G401.6 (cell line): ENCODE results near the gene RRAGD.

ENCODE experiments used
- FAIRE-seq: peaks from 2 replicates; lab custom pipeline; 2012; peaks lifted over from hg19 to GRCh38; lab: Jason Lieb, UNC

Gene RRAGD

GRCh38 chr6:89375427-89376267 is 36.4 kb downstream of the RRAGD start:
- FAIRE-seq, result no peak

- FAIRE-seq, result no peak
Measured at GRCh38 chr6:89372506-89372901, 39.6 kb downstream of the RRAGD start.

DNA sequence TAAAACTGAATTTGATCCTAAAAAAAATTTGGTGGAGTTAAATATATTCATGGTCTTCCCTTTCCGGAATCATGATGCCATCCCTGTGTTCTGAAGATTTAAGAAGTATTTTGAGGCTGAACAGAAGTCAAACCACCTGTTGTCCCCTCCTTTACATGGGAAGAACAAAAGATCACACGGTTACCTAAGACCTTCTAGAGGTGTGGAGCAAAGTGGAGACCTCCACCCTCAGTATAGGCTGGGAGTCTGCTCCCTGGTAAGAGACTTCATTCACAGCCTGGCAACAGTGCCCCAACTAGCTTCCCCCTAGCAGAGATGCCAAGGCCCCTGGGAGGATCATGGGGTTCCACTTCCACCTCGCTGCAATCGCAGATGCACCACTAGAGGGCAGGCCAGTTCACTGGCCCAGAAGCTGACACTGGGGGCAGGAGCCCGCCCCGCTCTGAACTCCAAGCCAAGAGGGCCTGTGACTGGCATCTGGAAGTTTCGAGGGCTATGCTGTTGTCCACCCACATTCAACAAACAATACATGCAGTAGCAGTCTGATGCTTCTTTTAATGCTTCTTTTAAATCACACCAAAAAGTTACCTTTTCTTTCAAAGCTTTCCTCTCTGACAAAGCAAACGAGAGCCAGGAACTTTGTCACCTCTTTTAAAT is 40.1 kb downstream of the RRAGD start:
- peak; percentile 66 for FAIRE-seq

DNA sequence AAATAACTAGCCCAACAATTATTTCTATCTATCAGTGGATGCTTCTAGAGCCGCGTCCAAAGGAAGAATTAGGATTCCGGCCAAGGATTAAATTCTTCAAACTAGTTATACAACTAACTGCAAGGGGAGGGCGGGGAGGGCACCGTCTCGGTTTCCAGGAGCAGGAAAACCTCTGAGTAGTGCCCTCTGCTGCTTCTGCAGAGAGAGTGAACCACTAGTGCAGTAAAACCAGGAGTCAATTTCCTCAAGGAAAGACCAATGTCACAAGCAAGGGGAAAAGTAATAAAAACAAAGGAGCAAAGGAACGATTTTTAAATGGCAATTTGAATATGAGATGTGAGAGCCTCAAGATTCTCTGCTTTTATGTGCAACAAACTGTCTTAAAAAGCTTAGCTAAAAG is 43.1 kb downstream of the RRAGD start:
- no peak for FAIRE-seq

DNA sequence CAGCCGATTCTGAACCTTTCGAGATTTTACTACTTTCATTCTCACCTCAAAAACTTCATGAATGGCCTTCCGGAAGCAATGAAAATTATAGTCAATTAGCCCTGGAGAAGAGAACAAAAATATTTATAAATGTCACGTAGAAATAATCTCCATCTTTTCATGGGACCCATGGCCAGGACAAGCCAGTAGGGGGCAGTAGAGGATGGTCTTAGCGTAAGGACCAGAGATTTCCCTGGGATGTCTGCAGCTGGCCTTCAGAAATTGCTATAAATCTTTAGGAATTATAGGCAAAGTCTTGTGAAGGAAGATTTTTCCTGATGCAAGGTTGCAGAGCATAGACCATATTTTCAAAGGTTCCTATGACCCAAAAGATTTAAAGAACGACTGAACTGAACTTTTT is 44.0 kb downstream of the RRAGD start:
- peak; percentile 91 for FAIRE-seq

DNA sequence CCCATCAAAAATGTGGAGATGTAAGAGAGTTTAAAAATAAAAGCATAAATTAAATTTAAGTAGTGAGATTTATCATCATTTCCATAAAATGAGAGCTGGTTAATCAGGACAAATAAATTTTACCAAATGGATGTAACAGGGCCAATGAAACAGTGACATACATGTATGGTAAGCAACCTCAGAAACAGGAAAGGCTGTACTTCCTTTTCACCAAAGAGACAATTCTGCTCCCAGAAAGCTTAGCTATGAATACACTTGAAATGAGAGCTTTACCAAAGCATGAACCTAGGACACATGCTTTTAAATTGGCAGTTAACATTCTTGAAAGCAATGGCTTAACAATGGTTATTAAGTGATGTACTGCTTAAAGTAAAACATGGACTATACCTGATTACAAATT is 47.5 kb downstream of the RRAGD start:
- FAIRE-seq, result no peak

GRCh38 chr6:89361171-89361570 is 50.9 kb downstream of the RRAGD start:
- FAIRE-seq, result peak; percentile 54

- peak; percentile 15 for FAIRE-seq
Measured at GRCh38 chr6:89360415-89360999, 51.6 kb downstream of the RRAGD start.

DNA sequence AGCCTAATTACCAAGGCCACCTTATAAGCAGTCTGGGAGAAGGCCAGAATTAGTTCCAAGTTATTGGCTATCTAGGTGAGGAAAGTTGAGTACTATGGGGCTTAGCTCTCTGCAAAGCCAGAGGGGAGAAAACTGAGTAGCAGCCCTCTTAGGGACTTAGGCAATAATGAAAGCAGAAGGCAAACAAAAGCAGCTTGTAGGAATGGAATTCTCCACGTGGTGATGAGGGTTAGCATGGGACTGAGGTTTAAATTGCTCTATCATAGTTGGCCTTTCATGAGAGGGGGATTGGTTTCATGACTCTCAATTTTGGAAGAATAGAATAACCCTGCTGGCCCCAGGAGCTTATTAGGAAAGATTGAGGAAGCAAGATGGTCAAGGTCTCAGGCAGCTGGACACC is 52.5 kb downstream of the RRAGD start:
- no peak for FAIRE-seq

DNA sequence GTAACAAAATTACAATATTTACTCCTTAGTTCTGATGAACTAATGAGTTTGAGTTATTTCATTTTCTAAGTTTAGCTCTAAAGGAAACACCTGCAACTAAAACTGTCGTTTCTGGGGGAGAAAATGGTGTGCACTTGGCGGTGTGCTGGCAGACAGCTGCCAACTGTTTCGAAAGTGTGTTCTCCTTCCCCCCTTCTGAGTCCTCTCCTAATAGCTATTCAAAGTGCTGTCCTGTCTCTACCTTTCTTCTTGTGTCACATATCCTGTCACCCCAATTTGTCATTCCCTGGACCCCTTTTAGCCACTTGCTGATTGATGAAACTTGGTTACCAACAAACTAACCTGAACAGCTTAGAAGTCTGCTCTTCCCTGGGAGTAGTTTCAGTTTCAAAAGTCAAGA is 54.7 kb downstream of the RRAGD start:
- no peak for FAIRE-seq

DNA sequence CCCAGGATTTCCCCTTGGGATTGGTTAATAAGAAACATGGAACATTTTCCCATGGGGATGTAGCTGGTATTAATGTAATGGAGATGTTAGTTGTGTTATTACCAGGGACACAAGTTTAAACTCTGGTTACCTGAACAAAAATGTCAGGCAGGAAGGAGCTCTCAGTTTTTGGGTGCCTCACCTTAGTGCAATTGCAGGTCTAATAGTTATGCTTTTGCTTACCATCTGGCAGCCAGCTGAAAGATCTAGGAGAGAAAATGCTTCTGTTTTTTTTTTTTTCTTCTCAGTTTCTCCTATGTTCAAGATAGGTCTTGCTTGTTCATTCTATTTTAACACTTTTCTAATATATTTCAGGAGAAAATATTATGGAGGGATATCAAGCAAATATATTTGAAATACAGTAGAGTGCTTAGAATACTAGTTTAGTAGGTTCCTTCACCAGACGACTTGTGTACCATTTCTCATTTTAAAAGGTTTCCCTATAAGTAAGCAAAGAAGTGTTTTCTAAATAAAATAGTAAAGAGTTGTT is 55.4 kb downstream of the RRAGD start:
- FAIRE-seq, result no peak

DNA sequence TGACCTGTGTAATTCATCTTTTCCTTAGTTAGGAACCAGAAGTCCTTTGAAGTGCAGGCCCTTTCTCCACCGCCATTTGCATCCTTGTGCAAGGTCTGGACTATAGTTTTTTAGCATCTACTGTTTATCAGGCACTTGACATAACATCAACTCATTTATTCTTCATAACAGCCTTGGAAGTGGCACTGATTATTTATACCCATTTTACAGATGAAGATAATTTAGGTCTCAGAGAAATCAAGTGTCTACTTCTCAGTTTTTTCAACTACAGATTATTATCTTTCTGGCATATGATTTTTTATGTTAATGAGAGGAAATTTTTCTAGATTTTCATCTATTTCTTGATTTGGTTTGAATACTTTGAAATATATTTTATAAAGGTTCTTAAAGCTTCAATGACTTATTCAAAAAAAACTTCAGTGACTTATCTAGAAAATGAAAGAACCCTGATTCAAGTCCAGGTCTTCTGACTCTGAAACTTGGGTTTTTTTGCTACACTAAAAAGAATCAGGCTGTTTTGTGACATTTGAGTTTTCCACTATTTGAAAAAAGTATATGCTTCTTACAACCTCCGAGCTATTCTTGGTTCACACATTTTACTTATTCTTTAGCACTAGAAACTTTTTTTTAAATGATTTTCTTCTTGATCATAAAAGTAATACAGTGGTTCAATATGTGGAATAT is 56.4 kb downstream of the RRAGD start:
- no peak for FAIRE-seq

DNA sequence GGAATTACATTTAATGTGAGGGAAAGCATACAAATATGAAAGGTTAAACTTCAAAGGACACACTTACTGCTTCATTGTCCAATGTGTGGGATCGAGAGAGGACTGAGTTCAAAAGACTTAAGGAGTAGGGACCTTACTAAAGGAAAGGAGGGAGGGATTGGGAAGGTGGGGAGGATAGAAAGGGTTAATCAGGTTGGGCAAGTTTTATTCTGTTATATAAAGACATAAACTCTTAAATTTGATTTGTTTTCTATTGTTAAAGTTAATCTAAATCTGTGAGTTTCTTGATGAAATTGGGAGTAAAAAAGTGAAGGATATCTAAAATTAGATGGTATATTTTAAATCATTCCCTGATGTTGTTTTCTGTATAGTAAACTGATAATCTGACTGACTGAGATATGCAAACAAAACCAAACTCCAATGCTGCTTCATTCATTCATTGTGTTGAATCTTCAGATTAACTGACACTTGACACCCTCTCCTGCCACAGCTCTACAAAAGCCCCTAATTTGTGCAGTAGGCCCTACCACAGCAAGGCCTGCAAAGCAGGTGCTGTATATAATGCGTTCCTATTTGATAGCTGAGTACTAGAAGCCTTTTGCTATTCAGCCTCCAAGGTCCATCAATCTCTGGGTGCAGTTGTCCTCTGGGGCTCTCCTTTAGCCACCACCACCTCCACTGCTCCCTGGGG is 58.2 kb downstream of the RRAGD start:
- FAIRE-seq, result no peak

DNA sequence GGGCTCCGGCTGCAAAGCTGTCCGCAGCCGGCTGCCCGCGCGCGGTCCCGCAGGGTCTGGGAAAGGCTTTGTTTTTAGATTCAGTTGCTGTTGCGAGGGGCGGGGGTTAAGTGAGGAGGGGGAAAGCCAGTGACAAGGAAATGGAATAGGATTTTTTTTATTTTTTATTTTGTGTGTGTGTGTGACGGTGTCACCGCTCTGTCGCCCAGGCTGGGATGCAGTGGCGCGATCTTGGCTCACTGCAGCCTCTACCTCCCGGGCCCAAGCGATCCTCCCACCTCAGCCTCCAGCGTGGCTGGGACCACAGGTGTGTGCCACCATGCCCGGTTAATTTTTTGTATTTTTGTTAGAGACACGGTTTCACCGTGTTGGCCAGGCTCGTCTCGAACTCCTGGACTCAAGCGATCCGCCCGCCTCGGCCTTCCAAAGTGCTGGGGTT is 58.9 kb downstream of the RRAGD start:
- no peak for FAIRE-seq

- no peak for FAIRE-seq
Measured at GRCh38 chr6:89352278-89353117, 59.6 kb downstream of the RRAGD start, which contains the start of gene UBE2J1. TSS of gene UBE2J1 (minus strand) at chr6:89352722. CDS start at chr6:89352569, 153 bp downstream.

GRCh38 chr6:89351671-89352277 is 60.3 kb downstream of the RRAGD start:
- FAIRE-seq, result no peak

- FAIRE-seq, result no peak
Measured at GRCh38 chr6:89350281-89350966, 61.6 kb downstream of the RRAGD start.

DNA sequence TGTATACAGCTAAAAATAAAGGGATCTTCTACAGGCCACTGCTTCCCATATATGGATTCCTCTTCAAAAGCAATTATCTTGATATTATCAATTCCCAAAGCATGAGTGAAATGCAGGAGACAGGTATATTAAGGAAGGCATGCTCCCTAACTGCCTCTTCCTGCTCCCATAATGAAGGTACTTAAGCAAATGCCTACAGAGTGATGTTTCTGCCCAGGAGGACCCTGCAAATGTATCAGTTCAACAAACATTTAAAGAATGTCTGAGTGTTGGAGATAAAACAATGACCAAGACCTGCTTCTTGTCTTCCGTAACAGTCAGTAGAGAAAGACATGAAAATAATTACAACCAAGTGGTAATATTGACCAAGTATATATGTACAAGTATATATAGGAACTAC is 63.7 kb downstream of the RRAGD start:
- no peak for FAIRE-seq

GRCh38 chr6:89347825-89348224 is 64.2 kb downstream of the RRAGD start:
- no peak for FAIRE-seq

GRCh38 chr6:89346433-89346832 is 65.6 kb downstream of the RRAGD start:
- no peak for FAIRE-seq
